COLO829 (cell line): ENCODE measurements around the gene MTFMT.
"Not testable (repeated sequence)": the region's sequence is repeated elsewhere in the genome, so short reads cannot be mapped to it uniquely, and the experiment has no call there.

ENCODE experiments used
- DNase-seq: peaks from one replicate; pipeline ENCODE4 v3.0.0; 2012; ENCODE audit warnings: low spot score

The MTFMT gene

GRCh38 chr15:65038836-65039235 is 9.4 kb upstream of the MTFMT start:
- DNase-seq = no peak

DNA sequence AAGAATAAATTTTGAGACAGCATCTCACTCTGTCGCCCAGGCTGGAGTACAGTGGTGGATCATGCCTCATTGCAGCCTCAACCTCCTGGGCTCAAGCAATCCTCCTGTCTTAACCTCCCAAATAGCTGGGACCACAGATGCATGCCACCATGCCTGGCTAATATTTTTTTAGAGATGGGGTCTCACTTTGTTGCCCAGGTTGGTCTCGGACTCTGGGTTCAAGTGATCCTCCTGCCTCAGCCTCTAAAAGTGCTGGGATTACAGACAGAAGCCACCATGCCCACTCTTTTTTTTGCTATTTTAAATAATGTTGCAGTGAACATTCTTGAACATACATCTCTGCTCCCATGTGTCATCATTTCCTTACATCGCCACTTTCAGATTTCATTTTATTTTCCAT is 9.0 kb upstream of the MTFMT start:
- DNase-seq = no peak

GRCh38 chr15:65037309-65037708 is 7.9 kb upstream of the MTFMT start:
- DNase-seq = no peak

DNA sequence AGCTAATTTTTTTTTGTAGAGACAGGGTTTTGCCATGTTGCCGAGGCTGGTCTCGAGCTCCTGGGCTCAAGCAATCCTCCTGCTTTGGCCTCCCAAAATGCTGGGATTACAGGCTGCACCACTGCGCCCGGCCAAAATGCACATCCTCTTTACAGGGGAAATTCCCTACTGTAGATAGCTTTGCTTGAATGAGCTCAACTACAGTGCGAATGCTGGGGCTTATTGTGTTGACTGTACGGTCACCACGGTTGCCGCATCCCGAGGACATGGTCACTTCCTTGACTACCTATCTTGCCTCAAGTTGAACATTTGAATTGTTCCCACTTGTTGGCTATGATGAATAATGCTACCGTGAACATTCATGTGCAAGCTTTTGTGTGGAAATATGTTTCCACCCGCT is 5.3 kb upstream of the MTFMT start:
- no peak for DNase-seq

DNA sequence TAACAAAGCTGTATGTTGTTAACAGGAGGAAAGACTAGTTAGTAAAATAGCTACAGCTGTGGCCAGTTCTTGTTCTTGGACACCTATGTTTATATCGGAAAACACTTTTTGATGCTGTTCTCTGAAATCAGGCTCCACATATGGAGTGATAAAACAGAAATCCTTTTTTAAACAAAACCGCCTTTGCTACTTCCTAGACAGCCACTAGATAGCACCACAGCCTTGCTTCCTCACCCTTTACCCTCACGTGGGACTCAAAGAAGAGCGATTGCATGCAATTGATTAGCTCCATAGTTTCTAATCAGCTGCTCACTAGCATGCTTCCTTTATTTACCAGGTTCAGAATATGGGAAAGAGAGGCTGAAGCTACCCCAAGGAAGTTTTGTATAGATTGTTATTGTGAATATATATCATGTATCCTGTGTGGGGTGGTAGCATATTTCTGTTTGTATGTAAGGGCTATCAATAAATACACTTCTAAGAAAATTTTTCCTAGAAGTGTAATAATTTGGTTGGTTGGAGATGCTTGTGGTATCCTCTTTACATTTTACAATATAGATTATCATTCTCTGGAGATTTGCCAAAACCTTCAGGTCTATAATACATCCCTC is 4.3 kb upstream of the MTFMT start:
- DNase-seq = peak; percentile 39

GRCh38 chr15:65032801-65033537 is 3.5 kb upstream of the MTFMT start:
- no peak for DNase-seq

DNA sequence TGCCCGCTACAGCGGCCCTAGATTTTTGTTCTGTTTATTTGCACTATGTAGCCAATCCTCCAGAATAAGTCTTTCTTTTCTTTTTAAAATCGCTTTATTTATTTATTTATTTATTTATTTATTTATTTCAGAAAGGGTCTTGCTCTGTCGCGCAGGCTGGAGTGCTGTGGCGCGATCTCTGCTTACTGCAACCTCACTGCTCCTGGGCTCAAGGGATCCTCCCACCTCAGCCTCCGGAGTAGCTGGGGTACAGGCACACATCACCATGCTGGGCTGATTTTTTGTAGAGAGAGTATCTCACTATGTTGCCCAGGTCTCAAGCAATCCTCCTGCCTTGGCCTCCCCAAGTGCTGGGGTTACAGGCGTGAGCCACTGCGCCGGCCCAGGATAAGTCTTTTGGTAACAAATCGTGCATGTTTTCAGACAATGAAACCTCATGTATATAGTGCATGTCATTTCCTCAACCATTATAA is 333 bp upstream of the MTFMT start:
- DNase-seq = no peak

- DNase-seq = no peak
Observed at GRCh38 chr15:65028338-65028737, 1.1 kb downstream of the MTFMT start.

GRCh38 chr15:65027593-65027992 is 1.8 kb downstream of the MTFMT start:
- DNase-seq = no peak

DNA sequence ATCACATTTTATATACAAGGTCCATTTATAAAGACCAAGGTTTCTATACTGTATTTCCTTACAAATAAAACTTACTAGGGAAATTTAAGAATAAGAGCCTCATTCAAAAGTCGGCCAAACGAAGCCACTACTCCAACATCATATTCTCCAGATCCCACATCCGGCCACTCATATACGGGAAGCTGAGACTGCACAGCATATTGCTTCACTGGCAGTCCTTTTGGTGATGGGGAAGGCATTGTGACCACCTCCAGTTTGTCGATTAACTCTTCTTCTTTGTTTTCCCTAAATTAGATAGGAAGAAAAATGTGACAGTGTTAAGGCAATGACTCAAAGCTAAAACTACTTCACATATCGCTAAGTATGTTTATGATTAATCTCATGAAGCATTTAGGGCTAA is 2.7 kb downstream of the MTFMT start:
- no peak for DNase-seq

- DNase-seq = no peak
Observed at GRCh38 chr15:65021488-65021887, 8.0 kb downstream of the MTFMT start.

DNA sequence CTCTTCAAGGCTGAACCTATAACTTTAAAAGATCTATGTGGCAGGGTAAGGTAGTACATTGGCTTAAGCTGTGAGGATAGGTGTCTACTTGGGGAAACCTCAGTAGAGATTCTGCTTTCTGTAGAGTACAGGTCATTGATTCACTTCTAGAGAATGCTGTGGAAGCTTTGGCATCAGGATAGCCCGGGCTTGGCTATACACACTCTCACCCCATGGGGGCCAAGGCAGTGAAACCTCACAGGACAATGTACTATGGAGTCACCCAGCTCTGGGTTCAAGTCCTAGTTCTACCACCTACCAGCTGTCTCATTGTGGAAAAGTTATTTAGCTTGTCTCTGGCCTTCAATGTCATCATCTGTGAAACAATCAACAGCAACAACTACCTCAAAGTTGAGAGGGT is 9.0 kb downstream of the MTFMT start:
- no peak for DNase-seq

GRCh38 chr15:65011198-65011597 is 18.2 kb downstream of the MTFMT start:
- not testable (repeated sequence) for DNase-seq

DNA sequence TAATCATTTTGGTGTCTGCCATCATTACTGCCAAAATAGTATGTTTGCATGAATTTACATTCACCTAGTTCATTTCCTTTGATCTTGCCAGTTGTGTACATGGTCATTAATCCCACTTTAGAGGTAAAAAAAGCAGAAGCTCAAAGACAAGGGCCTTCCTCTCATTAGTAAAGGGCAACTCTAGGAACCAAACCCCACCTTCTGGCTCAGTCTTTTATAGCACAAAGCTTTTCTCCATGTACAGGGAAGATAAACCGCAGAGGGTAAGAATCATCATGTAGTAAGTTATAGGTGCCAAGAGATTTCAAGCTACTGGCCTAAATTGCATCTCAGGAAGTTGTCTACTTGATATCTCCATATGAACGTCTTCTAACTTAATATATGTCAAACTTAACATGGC is 20.5 kb downstream of the MTFMT start:
- no peak for DNase-seq

- DNase-seq = no peak
Observed at GRCh38 chr15:65006876-65007275, 22.6 kb downstream of the MTFMT start.

GRCh38 chr15:65004993-65005392 is 24.4 kb downstream of the MTFMT start:
- no peak for DNase-seq

GRCh38 chr15:64997745-64998375 is 31.6 kb downstream of the MTFMT start:
- DNase-seq = no peak

DNA sequence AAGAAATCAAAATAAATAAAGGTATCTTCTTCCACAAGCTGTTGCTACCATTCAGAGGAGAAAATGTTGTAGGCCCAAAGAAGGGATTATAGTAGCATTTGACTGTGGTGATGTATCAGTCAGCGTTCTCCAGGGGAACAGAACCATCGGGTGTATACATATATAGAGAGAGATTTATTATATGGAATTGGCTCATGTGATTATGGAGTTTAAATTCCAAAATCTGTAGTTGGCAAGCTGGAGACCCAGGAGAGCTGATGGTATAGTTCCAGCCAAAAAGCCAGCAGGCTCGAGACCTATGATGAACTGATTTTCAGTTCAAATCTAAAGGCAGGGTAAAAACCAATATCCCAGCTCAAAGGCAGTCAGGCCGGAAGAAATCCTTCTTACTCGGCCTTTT is 32.4 kb downstream of the MTFMT start:
- DNase-seq = no peak

- no peak for DNase-seq
Observed at GRCh38 chr15:64993290-64993689, 36.1 kb downstream of the MTFMT start.

GRCh38 chr15:64991536-64992135 is 37.8 kb downstream of the MTFMT start:
- no peak for DNase-seq

- DNase-seq = no peak
Observed at GRCh38 chr15:64990168-64990470, 39.3 kb downstream of the MTFMT start.

GRCh38 chr15:64989416-64990167 is 39.8 kb downstream of the MTFMT start, which contains the start of gene SPG21:
SPG21 (minus strand) TSS chr15:64989914; CDS start chr15:64983569, 6,345 bp downstream.
- DNase-seq = peak; percentile 81
